GM23338 (cell line): Measurements from ENCODE around the gene KMT2E.

Experiments
- CTCF ChIP-seq, 2 experiments: fragments of 200-600 bp in 1 of 2; sonication (generic) in 1 of 2; conservative IDR thresholded peaks; 2 replicates each; pipeline versions ENCODE4 v1.5.1 to v1.6.1; 2016 to 2017; ENCODE audit warnings: antibody characterized with exemption in 2 of 2, low read depth in 2 of 2, mild to moderate bottlenecking in 2 of 2, moderate library complexity in 1 of 2
- EZH2phosphoT487 ChIP-seq: fragments of 200-600 bp; sonication (generic); IDR thresholded peaks from one replicate; pipeline ENCODE4 v1.8.1; 2018; ENCODE audit warnings: antibody characterized with exemption; ENCODE audit not compliant: unreplicated experiment

GRCh38 chr7:105021967-105022366 lies 8.0 kb downstream of the KMT2E start:
- TF ChIP-seq EZH2phosphoT487 (no peak), CTCF (conservative IDR thresholded peaks at IDR 0.05; ENCODE audit: low read depth in 2 of 2) (no peak)
